HL-60/S4 (cell line): ENCODE data around the gene PLXDC1.

Experiments used
- in situ Hi-C: fragments of 300-500 bp; cut with MboI; formaldehyde crosslinking; loops from 2 replicates; pipeline ENCODE4 v1.14.3; 2022; ENCODE audit warnings: low sequenced_read_pairs

Gene PLXDC1

DNA sequence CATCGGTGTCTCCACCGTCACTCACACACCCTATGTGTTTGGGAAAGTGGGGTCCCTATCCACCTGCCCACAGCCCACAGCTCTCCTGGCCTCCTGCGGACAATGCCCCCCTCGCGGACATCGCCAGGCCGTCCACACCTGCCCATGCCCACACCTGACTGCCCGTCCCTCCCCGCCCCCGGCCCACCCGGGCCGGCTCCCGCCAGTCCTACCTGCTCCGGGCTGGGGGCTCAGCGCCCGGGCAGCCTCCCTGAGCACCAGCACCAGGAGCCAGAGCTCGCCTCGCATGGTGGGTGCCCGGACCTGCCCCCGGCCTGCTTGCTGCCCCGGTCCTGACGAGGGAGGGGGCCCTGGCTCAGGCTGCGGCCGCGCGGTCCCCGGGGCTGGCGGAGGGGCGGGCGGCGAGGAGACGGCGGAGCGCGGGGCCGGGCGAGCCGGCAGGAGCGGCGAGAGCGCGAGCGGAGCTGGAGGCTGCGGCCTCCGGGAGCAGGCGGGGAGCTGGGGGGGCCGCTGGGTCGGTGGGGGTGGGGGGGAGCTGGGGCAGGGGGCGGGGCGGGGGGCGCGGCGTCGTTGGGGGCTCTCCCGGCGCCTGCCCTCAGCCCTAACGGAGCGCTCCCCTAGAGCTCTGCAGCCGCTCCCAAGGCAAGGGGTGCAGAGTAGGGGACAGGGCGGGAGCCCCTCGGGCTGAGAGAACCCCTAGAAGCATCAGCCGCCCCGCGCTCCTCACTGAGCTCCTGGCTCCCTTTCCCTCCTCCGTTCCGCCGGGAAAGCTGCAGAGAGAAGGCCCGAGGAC lies at the start of gene PLXDC1:
Gene PLXDC1, minus strand, starts transcription at position 488 of the 793 bp plus-strand sequence. Its CDS starts 200 bp downstream, at position 288.
- in situ Hi-C loops = loop anchor here (25.0 kb wide), 1 partner anchor 289 kb away; the partner anchor contains the start of genes LASP1 and RPL23

DNA sequence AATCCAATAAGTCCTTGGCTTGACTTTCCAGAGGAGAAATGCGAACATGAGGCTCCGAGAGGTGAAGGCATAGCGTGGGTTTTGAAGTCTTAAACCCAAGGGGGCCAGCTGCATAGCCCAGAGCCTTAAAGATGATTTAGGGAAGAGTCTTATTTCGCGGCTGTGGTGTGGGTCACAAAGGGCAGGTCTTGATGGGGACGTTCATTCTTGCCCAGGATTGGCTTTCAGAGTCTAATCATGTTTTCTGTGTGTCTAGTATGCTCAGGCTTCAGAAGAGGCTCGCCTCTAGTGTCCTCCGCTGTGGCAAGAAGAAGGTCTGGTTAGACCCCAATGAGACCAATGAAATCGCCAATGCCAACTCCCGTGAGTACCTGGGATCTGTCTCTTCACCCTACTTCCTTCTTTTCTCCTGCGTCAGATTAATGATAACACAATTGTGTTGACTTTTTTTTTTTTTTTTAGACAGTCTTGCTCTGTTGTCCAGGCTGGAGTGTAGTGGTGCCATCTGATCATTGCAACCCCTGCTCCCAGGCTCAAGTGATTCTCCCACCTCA lies 49.6 kb upstream of the PLXDC1 start:
- in situ Hi-C loops = no loop called here

DNA sequence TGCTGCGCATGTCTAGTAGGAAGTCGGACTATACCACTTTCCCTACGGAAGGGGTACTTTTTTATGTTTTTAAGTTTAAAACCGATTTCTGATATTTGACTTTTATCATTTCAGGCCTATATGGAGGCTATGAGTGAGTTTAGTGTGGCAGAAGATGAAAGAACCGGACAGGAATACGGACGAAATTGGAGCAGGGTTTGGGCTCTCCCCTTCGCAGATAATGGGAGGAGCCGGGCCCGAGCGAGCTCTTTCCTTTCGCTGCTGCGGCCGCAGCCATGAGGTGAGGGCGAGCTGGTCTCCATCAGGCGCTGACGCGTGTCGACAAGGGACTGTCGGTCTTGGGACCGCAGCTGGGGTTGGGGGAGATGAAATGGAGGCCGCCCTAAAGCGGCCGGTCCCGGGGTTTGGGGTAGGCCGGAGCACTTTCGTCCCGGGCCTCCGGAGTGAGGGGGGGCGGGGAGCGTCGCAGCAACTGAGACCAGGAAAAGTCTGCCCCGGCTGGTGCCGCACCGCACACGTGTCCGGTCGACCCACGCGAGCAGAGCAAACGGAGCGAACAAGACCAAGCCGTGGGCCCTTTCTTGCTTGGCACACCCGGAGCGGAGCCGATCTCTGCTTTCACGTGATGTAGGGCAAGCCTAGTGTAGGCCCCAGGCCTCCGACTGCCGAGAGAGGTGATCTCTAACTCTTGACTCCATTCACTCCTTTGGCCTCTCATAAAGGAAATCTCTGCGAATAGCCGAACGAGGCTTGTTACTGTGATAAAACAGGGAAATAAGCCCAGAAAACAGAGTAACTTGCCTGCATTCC lies 48.8 kb upstream of the PLXDC1 start, which contains the start of gene RPL19:
Gene RPL19, plus strand, starts transcription at position 214 of the 810 bp plus-strand sequence. Its CDS starts 62 bp downstream, at position 276.
- in situ Hi-C loops = no loop called here

- in situ Hi-C loops = no loop called here
These were observed 48.3 kb upstream of the PLXDC1 start for GRCh38 chr17:39199820-39200069.

DNA sequence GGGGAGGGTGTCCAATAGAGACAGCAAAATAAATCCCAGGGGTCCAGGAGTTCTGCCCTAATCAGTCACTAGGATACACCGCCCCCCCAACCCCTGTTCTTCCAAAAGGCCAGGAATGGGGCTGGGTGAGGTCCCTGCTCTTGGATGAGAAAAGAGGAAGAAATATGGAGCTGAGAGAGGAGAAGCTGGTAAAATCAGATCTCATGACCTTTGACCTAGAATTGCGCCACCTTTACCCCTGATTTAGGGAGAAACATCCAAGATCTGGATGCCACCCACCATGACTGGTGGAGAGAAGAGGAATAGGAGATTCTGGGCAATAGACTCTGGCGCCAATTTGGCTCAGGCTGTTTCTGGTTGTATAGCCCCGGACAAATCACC lies 46.7 kb upstream of the PLXDC1 start:
- in situ Hi-C loops = no loop called here

DNA sequence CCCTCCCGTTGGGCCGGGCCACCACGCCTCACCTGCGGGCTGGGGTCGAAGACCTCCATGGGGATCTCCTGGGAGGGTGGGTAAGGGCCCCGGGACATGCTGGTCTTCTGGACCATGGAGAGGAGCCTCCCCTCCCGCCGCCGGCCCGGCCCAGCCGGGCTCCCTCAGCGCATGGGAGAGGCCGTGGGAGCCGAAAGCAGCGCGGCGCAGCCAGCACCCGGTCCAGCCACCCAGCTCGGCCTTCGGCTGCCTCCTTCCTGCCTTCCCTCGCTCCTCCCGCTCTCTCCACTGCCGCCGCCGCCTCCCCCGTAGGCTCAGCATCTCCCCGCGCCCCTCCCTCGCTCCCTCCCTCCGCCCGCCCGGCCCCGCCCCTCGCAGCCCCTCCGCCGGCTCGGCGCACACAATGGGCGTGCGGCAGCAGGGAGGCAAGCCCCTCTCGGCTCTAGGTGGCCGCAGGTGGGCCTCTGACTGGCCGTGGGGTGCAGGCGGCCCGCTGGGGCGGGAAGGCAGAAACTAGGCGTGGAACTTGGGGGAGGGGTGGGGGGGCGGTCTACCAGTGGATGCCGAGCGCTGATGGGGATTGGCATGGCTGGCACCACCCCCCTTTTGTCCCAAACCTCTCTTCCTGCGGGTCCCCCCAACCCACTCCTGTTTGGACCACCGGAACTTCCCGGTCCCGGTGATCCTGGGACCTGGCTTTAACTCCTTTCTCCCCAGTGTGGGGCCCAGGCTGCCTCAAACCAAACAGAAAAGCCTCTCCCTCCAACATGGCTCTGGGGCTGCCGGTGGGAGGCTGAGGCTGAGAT lies 46.1 kb upstream of the PLXDC1 start, which contains the start of gene CACNB1:
Gene CACNB1, minus strand, starts transcription at position 290 of the 806 bp plus-strand sequence. Its CDS starts 174 bp downstream, at position 116.
- in situ Hi-C loops = no loop called here

- in situ Hi-C loops = no loop called here
These were observed 45.4 kb upstream of the PLXDC1 start for GRCh38 chr17:39196808-39197291.

- in situ Hi-C loops = no loop called here
These were observed 44.9 kb upstream of the PLXDC1 start for GRCh38 chr17:39196241-39196807.

- in situ Hi-C loops = no loop called here
These were observed 44.2 kb upstream of the PLXDC1 start for GRCh38 chr17:39195568-39196160.

- in situ Hi-C loops = no loop called here
These were observed 43.6 kb upstream of the PLXDC1 start for GRCh38 chr17:39194985-39195524.

- in situ Hi-C loops = no loop called here
These were observed 42.9 kb upstream of the PLXDC1 start for GRCh38 chr17:39194089-39194984.

GRCh38 chr17:39193346-39193745 lies 41.9 kb upstream of the PLXDC1 start:
- in situ Hi-C loops = no loop called here

DNA sequence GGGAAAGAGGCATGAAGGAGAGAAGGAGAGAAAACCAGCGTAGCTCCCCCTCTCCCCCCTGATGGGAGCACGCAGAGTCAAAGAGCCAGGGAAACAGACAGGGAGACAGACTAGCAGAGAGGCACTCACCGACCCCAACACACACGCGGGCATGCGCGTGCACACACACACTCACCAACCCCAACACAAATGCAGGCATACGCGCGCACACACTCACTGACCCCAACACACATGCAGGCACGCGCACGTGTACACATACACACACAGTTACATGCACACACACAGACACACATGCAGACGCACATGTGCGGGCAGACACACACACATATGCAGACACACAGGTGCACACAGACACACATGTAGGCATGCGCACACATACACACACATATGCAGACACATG lies 41.5 kb upstream of the PLXDC1 start:
- in situ Hi-C loops = no loop called here

DNA sequence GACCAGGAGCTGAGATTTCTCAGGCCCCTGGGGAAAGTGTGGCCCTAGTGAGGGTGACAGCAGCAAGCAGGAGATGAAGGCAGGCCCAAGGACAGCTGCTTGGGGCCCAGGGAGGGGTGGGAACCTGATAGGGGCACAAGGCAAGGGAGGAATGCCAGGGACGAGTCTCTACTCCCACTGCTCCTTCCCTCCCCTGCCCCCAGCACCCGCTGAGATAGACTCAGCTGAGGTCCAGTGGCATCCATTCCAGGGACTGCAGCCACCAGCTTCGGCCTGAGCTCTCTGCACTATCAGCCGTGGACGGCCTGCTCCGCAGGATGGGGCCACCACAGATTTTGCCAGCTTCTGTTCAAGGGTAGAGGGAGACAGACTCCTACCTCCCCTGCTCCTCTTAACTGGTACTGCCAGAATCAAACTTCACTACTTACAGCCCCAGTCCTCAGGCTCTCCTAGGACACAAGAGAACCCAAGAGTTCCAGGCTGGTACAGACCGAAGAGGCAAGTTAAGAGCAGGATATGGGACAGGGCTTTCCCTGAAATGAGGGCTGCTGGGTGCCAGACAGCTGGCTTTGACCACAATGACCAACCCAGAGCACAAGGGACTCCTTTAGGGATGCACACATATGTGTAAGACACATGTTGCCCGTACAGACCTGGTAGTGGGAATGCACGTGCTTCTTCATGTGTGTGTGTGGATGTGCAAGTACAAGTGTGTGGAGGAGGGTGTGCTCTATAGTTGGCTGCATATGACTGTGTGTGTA lies 40.5 kb upstream of the PLXDC1 start:
- in situ Hi-C loops = no loop called here

GRCh38 chr17:39187152-39187830 lies 35.9 kb upstream of the PLXDC1 start:
- in situ Hi-C loops = no loop called here

DNA sequence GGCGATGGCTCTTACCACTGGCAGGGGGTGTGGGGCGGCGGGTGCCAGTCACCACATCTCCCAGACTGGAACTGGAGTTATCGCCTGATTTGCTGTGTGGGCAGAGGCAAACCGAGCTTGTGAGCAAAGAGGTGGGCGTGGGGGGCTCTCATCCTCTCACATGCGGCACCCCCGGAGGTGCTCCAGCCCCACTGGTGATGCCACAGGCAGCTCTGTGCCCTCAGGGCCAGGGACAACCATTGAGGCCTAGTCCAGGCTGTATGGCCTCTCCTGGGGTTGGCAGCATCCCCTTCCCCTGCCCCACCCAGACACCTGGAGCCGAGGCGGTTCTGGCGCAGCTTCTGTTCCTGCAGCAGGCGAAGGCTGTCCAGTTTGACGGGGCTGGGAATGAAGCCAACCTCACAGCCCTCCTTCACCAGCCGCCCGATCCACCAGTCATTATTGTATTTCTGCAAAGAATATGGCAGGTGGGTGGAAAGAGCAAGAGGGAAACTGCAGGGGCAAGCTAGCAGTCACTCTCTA lies 35.1 kb upstream of the PLXDC1 start:
- in situ Hi-C loops = no loop called here

DNA sequence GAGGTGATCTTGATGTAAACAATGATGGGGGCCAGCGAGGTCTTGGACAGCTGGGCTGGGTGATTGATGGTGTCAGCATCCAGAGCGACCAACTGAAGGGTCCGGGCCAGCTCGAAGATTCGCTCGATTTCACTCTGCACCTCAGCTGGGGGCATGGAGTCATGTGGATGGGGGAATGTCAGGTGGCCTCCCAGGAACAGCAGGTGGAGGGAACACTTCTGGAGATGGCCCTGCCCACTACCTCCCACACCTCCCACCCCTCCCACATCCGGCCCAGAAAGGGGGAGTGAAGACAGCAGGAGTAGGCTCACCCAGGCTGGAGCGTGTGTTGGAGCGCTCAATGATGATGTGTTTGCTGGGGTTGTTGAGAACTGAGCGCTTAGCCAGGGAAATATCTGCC lies 32.3 kb upstream of the PLXDC1 start:
- in situ Hi-C loops = no loop called here
